Large intestine (tissue), 1 donor: ENCODE results near the gene DEDD2. TPM values are rescaled to one million over a fixed set of nuclear protein-coding genes. Genes with fewer than 3 reads are reported as not detected.

Experiments
- polyA plus RNA-seq: library from polyadenylated mRNA; unstranded; fragments of 120-200 nt; gene quantifications from one replicate; pipeline ENCODE4 v1.2.1, GENCODE V29; 2013

The DEDD2 gene
- polyA plus RNA-seq, 1 donor: 30.7 TPM

Other genes with a start within 250 kb of the DEDD2 start
- gene ATP1A3, start 223.4 kb downstream of the DEDD2 start, polyA plus RNA-seq: 13.0 TPM
- gene GRIK5, start 147.5 kb downstream of the DEDD2 start, polyA plus RNA-seq: 4.7 TPM
- gene ZNF574, start 141.5 kb downstream of the DEDD2 start, polyA plus RNA-seq: 15.1 TPM
- gene POU2F2, start 85.2 kb downstream of the DEDD2 start, polyA plus RNA-seq: 2.7 TPM
- 9.3 TPM for gene ZNF526, start 2.6 kb upstream of the DEDD2 start, polyA plus RNA-seq
- gene GSK3A, start 24.9 kb upstream of the DEDD2 start, polyA plus RNA-seq: 70.8 TPM
- gene ERF, start 37.5 kb upstream of the DEDD2 start, polyA plus RNA-seq: 70.3 TPM
- 43.4 TPM for gene CIC, start 51.6 kb upstream of the DEDD2 start, polyA plus RNA-seq
- gene PRR19, start 84.5 kb upstream of the DEDD2 start, polyA plus RNA-seq: 0.91 TPM
- gene PAFAH1B3, start 84.9 kb upstream of the DEDD2 start, polyA plus RNA-seq: 35.3 TPM
- gene TMEM145, start 95.6 kb upstream of the DEDD2 start, polyA plus RNA-seq: 3.3 TPM
- 23.9 TPM for gene MEGF8, start 108.0 kb upstream of the DEDD2 start, polyA plus RNA-seq
- gene CNFN, start 172.6 kb upstream of the DEDD2 start, polyA plus RNA-seq: 13.5 TPM
- gene LIPE, start 209.7 kb upstream of the DEDD2 start, polyA plus RNA-seq: 13.9 TPM
- 0.07 TPM for gene CXCL17, start 225.3 kb upstream of the DEDD2 start, polyA plus RNA-seq